ENCODE measurements around the gene IPO9.
A peak's percentile ranks its signal among the peaks of the same experiment; 100 is the strongest.
"Not testable (repeated sequence)": the region's sequence is repeated elsewhere in the genome, so short reads cannot be mapped to it uniquely, and the experiment has no call there.

The IPO9 gene

DNA sequence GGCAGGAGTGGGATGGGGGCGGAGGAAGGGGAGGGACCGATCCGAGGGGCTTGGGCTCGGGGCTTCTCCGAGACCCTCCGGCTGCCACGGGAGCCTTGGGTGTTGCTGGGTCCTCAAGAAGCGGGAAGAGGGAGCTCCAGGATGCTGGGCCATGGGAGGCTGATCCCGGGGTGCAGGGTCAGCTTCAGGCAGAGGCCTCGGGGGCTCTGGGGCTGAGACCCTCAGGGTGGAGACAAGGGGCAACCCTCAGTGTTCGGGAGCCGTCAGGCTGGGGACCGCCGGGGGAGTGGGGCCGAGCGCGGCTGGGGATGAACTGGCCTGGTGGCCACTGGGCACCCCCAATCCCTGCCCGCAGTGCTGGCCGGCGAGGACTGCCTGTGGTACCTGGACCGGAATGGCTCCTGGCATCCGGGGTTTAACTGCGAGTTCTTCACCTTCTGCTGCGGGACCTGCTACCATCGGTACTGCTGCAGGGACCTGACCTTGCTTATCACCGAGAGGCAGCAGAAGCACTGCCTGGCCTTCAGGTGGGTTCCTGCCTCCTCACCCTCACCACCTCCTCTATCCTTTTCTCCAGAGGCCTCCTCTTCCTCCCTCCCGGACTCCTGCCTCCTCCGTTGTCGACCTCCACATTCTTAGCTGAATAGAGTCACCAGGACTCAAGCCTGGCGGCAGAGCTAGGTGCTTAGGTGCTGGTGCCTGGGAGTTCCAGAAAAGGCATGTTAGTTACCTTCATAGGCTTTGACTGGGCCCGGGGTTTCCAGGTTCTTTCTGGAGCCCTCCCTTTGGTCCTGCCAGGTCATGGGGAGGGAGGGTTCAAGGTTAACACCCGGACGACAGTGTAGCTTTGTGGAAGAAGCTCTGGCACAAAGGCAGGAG is 60.4 kb downstream of the IPO9 start:
- DNase-seq = no peak

DNA sequence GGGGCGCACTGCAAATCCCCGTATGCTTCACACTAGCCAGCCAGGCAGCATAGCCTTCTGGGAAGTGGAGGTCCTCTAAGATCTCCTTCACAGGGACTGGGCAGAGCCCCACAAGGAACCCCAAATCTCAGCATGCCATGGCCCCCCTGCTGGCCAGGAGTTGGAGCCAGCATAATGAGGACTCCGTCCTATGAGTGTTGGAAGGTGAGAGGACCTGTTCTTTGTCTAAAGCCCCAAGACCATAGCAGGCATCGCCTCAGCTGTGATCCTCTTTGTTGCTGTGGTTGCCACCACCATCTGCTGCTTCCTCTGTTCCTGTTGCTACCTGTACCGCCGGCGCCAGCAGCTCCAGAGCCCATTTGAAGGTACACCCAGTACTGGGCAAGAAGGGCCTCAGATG is 61.3 kb downstream of the IPO9 start:
- DNase-seq = no peak

DNA sequence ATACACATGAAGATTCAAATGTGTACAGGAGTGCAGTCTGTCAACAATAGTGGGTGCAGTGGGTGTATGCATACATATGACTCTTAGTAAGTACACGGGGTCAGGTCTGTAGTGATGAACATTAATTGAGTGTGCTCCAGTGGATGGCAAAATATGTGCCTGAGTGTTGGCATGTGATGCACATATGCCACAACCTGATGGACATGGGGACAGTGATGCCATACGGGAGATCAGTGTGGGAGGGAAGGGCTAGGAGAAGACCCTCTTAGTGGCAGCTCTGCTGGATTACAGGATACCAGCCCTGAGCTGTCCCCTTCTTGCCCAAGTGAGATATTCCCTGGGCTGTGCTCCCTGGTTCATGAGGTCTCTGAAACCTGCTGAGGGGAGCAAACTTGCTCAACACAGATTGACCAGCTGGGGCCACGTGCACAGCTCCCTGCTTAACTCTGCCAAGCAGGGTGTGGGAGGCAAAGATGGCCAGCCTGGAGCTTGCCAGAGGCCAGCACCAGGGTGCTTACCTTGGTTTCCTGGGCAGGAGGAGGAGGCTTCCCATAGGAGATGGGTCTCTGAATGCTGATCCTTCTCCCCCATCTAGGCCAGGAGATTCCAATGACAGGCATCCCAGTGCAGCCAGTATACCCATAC is 62.0 kb downstream of the IPO9 start:
- DNase-seq = no peak

DNA sequence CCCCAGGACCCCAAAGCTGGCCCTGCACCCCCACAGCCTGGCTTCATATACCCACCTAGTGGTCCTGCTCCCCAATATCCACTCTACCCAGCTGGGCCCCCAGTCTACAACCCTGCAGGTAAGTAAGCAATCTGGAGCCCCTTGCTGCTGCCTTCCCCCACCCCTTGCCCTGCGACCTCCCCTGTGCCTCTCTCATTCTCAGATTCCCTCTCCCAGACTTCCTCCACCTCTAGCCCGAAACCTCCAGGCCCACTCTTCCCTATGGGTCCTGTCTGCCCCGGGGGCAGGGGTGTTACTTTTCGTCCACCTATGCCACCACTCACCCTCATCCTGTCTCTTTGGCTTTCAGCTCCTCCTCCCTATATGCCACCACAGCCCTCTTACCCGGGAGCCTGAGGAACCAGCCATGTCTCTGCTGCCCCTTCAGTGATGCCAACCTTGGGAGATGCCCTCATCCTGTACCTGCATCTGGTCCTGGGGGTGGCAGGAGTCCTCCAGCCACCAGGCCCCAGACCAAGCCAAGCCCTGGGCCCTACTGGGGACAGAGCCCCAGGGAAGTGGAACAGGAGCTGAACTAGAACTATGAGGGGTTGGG is 62.6 kb downstream of the IPO9 start:
- no peak for DNase-seq

DNA sequence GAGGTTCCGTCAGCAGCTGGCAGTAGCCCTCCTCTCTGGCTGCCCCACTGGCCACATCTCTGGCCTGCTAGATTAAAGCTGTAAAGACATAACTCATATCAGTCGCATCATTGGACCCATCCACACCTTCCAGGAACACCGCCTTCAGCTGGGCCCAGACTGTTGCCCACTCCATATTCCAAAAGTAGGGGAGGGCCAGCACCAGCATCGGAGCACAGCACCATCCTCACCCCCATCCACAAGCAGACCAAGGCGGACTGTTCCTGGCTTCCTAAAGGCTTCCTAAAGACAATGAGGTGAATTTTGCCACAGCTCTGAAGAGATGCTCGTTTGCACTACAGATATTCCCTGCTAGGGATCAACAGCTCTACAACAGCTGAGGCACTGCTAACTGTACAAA is 63.3 kb downstream of the IPO9 start:
- no peak for DNase-seq

DNA sequence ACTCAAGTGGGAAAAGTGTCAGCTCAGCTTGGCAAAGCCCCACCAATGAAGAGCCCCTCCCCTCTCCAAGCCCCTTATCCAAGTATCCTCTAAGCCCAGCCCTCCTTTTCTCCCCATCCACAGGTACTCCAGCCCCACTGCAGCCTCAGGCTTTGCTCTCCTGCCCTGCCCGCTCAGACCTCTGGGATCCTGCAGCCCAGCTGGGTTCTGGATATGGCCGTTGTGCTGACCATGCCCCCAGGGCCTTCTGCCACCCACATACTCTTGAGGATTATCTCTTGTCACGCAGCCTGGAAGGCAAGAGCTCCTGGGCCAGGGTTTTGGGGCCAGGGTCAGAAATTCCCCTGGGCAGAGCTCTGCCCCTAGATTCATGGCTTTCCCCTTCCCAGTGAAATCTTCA is 64.5 kb downstream of the IPO9 start:
- no peak for DNase-seq

DNA sequence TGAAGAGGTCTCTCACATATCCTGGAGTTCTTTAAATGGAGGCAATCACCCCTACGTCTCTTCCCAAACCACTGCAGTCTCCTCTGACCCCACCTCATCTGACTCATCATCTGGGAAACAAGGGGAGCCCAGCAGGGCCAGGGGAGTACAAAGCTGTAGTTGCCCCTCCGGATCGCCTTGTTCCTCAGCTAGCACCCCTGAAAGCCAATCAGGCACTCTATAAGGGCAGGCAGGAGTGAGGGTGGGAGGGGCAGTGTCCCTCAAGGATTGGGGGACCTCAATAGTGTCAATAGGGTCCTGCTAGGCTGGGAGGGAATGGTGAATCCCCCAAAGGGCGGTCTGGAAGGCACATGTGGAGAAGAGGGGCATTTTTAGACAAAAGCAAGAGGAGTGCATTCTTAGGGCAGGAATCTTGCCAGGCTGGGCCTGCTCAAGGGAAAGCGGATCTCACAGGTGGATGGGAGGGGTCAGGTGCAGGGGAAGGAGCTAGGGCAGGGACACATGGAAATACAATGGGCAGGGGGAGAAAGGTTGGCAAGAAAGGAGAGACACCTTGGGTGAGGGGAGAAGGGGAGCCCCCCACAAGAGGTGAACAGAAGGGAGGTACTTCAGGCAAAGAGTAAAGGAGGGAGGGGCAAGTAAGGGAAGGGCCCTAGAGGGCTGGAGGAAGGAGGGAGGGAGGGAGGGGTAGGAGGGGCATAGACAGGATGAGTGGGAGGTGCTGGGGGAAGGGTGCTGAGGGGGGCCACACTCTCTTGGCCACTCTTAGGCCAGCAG is 65.6 kb downstream of the IPO9 start:
- no peak for DNase-seq

DNA sequence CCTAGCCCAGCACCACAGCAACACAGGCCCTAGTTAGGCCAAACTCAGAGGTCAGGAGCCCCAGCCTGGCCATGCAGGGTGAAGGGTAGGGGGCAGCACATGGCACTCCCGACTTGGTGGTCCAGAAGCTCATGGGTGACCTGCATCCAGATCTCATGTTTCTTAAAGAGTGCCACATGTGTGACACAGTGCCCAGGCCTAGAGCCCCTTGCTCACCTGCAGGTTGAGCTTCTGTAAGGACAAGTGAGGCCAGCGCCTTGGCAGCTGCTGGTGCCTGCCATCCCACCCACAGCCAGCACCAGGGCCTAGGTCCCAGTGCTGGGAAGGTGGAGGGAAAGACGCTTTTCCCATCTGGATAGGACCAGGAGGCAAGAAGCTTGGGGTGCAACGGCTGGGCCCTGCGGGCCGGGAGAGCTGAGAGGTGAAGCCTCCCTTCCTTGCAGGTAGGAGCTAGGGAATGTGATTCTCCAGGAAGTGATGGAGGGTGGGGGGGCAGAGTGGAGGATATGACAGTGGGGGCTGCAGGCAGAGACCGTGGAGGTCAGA is 66.2 kb downstream of the IPO9 start:
- DNase-seq = no peak

DNA sequence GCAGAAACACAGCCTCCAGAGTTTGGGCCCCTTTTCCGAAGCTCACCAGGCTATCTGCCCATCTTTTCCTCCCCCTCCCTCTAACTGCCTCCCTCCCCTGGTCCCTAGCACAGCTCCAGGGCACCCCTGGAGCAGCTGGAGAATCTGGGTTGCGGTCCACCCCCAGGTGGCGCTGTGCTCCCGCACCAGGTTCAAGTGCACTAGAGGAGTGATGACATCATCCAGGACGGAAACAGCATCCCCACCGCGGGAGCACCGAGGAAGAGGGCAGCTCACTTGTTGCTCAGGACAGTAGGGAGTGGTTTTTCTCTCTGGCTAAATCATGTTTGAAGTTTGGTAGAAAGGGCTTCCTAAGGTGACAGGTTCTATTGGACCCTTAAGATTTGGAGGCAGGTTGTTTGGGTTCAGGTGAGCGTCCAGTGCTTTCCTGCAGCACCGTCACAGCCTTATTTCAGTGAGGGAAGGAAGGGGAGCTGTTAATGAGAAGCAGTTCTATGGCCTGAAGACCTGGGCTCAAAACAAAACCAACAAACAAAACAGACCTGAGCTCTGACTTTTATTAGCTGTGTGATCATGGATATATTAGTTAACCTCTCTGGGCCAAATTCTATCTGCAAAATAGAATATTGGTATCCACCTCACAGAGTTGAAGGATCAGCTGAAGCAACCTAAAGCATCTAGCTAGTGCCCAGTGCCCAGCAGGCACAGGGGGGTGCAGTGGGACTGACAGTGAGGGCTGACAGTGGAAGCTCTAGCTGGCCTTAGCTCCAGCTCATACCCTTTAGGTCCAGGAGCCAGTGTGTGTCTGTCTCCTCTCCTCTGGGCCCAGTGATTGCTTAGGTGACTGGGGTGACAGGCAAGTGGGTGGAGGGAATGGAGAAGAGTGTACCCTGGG is 67.2 kb downstream of the IPO9 start:
- peak; percentile 9 for DNase-seq

DNA sequence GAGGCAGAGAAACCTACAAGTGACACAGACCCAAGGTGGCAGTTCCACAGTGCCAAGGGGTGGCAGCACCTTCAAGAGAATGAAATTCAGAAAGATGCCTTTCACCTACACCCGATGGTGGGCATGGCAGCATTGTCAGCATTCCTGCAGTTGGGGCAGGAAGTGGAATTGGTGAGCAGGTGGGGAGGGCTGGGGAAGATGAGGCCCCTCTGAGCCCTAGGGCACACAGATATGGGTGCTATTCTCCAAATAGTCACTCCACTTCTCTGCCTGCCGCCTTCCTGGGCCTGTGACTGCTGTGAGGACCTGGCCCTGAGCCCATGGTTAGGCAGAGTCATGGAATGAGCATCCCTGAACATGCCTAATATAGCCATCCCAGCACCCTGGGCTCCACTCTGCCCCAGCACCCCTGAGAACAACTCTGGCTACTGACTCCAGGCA is 68.0 kb downstream of the IPO9 start:
- no peak for DNase-seq

DNA sequence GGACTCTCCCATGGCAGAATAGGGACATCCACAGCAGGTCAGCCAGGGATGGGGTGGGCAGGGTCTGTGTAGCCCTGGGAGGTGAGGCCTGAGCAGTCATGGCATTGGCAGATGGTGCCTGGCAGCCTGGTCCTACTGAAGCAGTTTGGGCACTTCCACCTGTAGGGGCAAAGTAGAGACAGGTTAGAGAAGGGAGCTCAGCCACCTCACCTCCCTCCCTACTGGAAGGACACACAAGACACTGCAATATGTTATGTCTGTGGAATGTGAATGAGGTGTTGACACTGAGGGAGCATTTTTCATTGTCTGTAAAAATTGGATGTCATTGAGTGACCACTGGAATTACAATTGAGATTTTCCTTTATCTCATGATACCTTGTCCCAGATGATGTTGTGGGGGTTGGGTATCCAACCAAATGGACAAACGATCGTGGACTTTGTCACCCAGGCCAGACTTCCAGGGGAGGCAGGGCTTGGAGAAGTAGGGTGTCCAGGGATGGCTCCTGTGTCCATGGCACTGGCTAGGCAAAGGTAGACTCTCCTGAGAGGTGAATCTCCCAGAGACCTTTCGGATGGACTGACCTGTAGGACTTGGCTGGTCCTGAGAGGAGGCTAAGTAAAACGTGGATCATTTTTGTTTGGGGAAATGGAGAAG is 69.4 kb downstream of the IPO9 start:
- no peak for DNase-seq

DNA sequence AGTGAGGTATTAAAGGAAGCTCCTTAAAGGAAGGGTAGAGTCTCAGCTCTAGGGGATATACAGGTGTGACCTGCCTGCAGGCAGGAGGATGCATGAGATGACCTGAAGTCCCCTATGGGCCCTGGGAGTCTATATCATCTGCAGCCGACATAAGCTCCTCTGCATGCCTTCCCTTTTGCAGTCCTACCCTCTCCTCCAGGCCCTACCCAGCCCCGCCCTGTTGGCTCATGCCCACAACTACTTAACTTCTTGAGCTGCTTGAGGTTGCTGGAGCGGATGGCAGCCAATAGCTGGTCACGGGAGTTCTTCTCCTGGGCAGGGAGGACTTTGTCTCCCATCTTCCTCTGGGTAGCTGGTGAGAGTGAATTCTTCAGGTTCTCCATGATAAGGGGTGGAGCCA is 70.0 kb downstream of the IPO9 start:
- DNase-seq = no peak

DNA sequence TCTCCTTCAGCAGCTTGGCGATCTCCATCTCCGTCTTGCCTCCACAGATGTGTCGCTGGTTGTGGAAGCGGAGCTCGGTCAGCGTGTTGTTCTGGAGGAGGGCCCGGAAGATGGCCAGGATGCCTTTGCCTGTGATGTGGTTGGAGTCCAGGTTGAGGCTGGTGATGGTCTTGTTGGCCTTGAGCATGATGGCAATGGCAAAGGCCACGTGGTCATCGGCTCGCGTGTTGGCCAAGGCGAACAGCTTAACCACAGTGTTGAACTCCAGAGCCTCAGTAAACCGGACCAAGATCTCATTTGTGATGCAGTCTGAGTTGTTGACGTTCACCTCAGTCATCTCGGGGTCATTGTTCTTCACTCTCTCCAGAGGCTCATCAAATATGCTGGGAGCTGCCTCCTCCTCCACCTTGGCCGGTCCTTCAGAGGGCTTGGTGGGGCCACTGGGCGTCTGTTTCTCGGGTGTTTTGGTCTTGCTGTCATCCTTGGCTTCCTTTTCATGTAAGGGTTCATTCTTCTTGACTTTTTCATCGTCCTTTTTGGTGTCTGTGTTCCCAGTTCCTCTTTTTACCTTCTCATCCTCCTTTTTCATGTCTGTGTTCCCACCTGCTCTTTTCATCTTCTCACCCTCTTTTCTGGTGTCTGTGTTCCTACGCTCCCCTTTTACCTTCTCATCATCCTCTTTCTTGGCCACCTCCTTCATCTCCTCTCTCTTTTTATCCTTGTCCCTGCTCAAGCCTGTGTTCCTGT is 70.9 kb downstream of the IPO9 start:
- no peak for DNase-seq

DNA sequence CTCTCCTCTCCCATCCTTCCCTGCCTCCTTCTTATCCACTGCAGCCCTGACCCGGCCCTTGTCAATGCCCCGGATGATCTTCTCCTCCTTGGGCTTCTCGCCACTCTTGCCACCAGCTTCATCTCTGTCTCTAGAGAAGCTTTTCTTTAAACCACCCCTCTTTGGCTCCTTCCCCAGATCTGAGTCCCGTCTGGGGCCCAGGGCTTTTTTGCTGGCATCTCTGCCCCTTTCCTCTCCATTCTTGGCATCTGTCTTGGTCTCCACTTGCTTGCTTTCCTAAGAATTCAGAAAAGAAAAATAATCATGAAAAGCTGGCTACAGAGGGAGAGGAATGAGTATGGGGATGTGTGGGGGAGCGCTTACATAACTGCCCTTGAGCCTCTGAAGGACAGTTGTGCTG is 71.5 kb downstream of the IPO9 start:
- DNase-seq = no peak

DNA sequence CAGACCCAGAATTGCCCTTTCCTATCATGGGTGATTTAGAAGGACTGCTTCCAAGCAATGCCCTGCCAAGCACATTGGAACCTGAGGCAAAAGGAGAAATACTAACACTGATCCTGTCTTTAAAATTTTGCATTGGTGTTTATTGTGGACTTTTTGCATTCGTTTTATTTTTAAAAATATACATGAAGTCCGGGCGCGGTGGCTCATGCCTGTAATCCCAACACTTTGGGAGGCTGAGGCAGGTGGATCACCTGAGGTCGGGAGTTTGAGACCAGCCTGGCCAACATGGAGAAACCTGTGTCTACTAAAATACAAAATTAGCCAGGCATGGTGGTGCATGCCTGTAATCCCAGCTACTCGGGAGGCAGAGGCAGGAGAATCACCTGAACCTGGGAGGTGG is 72.1 kb downstream of the IPO9 start:
- DNase-seq = not testable (repeated sequence)

DNA sequence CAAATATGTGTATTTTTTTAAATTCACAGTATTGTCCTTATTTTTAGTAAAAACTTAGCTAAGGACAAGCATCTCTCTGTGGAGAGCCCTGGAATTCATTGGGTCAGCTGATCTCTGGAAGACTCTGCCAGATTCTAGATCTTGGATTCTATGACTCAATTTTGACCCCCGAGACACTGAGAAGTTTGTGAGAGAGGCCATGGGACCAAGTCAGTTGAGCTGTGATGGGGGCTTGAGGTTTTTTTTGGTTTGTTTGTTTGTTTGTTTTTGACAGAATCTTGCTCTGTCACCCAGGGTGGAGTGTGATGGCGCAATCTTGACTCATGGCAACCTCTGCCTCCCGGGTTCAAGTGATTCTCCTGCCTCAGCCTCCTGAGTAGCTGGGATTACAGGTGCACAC is 73.2 kb downstream of the IPO9 start:
- DNase-seq = no peak

DNA sequence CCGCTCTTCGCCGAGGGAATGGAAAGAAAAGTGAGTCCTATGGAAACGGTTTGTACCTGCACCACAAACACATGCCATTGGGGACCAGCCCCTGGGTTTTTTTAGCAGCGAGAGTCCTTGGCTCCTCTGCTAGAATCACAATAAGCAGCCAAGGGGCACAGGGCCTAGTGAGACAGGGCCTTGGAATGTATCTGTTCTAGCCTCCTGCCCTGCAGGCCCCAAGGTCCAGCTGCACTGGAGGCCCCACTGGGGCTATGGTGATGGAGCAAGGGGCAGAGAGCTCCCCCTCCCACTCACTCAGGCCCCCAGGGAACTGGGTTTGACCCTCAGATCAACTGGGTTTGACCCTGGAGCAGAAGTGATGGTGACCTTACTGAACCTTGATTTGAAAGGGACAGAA is 74.2 kb downstream of the IPO9 start:
- DNase-seq = no peak

DNA sequence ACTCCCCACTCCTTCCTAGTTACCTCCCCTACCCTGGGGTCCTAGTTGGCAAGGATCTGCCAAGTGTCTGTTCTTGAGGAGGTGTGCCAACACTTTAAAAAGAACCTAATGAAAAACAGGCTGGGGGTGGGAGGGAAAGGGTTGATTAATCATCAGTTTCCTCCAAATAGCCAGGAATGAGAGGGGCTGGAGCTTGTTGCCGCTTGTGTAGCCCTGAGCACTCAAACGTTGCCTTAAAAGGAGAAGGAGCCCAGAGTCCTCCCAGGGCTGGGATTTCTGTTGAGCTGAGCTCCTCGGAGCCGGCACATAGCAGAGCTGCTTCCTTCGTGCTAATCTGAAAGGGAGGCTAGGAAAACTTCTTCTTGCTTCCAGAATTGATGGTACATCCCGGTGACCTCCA is 75.6 kb downstream of the IPO9 start:
- DNase-seq = no peak

DNA sequence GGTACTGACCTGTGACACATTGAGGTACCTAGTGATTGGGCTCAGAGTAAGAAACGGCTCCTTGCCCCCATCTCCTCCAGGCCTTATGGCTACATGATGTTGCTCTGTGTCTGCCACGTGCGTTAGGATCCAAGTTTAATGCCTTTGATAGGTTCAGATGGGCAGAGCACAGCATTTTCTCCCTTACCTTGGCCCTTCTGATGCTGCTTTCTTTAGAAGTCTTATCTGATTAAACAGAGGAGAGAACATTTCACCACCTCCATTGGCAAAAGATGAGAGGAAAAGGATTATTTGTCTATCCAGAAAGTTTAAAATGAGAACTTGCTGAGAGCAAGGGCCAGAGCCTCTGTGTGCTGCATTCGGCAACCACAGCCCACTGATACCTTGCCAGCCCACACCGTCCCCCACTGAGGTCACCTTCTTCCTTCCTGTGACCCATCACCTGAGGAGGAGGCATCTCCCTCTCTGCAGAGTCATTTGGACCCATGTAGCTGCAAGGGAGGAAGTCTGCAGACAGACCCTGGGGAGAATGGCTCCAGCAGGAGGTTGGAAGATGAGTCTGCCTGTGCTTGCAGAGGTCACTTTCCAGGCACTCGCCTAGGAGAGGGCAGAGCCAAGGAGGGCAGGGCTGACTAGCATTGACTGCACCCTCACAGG is 76.4 kb downstream of the IPO9 start:
- DNase-seq = no peak

DNA sequence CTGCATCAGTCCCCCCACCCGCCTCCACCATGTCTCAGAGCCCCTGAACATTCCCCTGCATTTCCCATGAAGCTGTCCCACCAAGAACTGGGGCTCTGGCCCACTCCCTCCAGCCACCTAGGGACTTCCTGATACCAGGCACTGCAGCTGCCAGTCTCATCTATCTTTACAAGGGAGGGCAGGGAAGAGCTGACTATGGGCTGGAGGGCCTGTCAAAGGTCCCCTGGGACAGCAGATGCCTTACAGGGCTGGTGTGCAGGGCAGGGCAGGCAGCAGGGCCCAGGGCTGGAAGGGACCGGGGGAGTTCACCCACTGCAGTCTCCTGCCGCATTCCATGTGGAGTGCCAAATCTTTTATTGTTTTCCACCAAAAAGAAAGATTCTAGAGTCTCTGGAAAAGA is 77.4 kb downstream of the IPO9 start:
- DNase-seq = no peak

All from GF-D8 (cell line).